NCI-H2107 treated with DMSO at 0.1 percent for 48 hours (cell line): ENCODE data around the gene RING1.
"Not testable (repeated sequence)": the region's sequence is repeated elsewhere in the genome, so short reads cannot be mapped to it uniquely, and the experiment has no call there.

Experiments used
- DNase-seq: peaks from one replicate; lab custom pipeline; 2025; ENCODE audit not compliant: unreplicated experiment; lab: John Stamatoyannopoulos, UW

The RING1 gene

DNA sequence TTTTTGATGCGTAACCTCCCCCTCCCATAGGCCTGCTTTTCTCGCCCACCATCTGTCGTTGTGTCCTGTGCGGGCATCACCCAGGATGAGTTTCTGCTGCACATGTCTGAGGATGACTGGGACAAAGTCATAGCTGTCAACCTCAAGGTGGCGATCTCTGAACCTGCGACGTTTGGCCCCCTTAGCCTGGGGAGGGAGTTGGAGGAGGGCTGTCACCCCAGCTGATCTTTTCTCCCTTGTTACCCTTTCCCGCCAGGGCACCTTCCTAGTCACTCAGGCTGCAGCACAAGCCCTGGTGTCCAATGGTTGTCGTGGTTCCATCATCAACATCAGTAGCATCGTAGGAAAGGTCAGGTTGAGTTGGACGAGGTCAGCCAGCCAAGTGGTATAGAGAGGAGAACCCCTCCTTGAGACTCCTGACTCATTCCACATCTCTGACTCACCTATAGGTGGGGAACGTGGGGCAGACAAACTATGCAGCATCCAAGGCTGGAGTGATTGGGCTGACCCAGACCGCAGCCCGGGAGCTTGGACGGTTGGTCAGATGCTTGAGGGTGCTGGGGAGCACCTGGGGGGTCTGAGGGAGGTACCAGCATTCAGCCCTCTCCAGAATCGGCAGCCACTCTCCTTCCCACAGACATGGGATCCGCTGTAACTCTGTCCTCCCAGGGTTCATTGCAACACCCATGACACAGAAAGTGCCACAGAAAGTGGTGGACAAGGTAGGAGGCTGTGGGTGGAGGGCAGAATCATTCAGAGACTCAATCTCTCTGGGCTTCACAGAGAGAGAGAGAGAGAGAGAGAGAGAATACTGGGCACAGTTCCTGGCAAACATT lies 2.9 kb upstream of the RING1 start:
- DNase-seq = no peak

DNA sequence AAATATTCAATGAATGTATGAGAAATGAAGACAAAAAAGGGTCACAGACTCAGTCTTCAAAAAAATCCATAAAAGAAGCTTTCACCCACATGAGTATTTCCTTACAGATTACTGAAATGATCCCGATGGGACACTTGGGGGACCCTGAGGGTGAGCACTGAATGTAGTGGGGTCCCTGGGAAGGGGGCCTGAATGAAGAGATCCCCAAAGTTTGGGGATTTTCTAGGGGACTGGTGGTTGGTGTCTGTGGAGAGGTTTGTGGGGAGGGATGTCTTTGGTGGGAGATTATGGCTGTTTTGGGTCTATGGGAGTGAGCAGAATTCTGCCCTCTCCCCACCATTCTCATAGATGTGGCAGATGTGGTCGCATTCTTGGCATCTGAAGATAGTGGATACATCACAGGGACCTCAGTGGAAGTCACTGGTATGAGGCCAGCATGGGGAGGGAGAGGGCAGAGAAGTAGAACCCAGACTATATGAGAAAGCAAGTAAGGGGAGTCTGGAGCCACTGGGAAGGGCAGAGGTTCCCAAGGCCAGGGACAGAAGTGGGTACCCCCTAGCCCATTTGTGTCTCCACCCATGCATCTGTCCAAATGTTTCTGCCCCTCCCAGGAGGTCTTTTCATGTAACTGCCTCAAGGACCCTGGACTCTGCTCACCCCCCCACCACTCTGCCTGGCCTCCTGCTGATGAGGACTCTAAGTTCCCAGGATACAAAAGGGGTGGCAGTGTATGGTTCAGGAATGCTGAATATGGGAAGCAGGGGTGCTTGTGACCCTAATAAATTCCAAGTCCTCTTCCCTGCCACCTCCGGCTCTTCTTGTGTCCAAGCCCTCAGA lies 2.1 kb upstream of the RING1 start:
- no peak for DNase-seq

DNA sequence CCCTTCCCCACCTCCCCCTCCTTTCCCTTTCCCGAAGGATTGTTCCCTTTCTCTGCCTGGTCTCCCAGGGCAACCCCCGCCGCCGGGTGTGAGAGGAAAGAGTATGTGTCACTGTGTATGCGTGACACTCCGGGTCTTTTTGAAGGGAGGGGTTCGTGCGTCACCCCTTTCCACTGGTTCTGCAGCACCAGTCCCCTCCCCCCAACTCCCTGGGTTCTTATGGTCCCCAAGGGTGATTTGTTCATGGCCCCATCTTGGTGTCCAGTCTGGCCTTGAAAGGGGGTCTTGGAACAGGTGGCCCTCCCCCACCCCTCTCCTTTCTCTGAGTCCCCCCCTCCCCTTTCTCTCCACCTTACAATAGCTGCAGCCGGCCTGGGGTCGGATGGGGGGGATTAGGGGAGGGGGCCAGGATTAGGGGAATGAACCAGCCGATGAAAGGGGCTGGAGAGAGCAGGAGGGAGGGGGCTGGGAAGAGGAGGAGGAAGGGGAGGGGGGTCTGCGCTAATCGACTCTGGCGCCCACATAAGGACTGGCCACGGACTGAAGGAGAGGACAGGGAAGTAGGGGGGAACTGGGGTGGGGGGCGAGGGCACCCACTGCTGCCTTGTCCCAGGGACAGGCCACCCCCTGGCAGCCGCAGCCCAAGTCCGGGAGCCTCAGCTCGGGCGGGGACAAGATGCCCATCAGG lies 1.3 kb upstream of the RING1 start:
- DNase-seq = no peak

DNA sequence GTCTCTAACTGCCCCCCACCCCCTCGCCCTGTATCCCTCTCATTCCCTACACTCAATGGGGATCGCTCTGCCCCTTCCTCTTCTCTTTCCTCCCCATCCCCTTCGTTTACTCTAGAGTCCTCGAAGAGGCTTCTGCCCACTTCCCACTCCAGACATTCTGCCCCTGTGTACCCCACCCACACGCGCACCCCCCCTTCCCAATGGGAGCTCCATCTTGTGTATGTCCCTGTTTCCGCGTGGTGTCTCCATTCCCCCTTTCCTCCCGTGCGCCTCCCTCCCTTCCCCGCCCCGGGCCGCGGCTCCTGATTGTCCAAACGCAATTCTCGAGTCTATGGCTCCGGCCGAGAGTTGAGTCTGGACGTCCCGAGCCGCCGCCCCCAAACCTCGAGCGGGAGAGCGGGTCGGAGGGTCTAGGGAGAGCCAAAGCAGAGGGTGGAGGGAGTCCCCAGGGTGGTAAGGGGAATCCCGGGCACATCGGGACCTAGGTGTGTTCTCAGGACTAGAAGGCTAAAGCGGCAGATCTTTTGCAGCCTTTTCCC lies 679 bp upstream of the RING1 start:
- DNase-seq = no peak

DNA sequence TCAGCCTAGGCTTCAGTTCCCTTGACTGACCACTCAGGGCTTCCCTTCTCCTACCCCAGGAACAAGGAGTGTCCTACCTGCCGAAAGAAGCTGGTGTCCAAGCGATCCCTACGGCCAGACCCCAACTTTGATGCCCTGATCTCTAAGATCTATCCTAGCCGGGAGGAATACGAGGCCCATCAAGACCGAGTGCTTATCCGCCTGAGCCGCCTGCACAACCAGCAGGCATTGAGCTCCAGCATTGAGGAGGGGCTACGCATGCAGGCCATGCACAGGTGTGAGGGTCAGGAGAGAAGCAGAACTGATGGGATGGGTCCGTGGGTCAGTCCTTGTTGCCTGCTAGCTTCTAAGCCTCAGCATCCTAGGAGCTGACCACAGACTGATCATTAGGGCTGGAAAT lies 1.6 kb downstream of the RING1 start:
- no peak for DNase-seq

DNA sequence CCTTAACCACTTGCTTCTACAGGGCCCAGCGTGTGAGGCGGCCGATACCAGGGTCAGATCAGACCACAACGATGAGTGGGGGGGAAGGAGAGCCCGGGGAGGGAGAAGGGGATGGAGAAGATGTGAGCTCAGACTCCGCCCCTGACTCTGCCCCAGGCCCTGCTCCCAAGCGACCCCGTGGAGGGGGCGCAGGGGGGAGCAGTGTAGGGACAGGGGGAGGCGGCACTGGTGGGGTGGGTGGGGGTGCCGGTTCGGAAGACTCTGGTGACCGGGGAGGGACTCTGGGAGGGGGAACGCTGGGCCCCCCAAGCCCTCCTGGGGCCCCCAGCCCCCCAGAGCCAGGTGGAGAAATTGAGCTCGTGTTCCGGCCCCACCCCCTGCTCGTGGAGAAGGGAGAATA lies 2.8 kb downstream of the RING1 start:
- no peak for DNase-seq

DNA sequence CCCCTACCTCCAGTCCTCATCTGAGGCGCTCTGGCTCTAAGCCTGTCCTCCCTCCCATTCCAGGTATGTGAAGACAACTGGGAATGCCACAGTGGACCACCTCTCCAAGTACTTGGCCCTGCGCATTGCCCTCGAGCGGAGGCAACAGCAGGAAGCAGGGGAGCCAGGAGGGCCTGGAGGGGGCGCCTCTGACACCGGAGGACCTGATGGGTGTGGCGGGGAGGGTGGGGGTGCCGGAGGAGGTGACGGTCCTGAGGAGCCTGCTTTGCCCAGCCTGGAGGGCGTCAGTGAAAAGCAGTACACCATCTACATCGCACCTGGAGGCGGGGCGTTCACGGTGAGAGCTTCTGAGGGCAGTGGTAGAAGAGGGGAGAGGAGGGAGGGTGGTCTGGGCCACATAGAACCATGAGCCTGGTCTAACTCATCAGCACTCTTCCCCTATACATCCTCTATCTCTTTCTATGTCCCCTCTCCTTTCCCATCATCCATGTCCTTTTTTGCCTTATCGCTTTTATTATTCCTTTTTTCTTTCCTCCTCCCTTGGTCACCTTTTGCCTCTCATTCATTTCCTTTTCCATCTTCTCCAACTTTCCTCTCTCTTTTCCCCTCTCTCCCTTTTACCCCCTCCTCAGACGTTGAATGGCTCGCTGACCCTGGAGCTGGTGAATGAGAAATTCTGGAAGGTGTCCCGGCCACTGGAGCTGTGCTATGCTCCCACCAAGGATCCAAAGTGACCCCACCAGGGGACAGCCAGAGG lies 3.5 kb downstream of the RING1 start:
- DNase-seq = no peak

DNA sequence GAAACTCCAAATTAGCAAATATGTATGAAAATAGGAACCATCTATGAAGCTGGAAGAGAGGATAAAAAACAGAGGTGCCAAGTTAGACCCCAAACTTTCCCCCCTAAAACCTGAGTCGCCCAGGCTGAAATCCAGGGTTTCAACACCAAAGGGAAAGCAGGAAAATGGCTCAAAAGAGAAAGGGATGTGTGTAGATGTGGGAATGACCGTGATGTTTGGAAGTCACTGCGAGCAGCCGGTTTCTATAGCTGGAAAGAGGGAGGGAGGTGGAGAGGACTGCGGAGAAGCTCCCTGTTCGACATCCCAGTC lies 4.5 kb downstream of the RING1 start:
- no peak for DNase-seq

DNA sequence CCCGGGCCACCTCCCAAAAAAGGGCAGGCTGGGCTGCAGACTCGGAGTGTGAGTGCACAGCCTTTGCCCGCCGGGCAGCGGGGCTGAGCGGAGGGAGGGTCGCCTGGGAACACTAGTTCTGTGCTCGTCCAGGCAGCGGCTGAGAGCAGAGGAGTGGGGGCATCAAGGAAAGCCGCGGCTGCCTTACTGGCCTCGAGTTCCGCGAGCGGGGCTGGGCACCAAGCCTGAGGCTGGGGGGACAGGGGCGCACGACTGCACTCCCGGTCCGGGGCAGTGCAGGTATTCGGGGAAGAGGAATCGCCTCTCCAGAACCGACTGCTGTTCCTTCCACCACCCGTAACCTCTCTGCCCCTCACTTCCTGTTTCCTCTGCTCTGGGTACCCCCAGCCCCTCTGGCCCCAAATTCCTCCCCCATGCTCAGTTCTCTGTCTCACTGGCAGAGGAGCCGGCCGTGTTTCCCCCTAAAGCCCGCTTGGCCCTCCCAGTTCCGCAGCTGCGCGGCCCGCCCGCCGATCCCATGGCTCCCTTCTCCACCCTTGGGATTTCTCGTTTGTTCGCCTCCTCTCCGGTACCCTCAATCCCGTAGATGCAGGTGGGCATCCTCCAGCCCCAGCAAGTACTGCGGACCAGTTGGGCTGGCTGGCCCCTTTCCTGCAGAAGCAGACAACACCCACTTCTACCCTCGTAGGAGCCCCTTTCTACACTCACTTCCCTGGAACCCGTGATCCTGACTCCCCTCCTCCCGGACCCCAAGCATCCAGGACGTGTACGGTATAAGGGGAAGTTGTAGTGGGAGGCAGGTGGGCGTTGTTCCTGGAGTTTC lies 5.1 kb downstream of the RING1 start:
- DNase-seq = no peak

DNA sequence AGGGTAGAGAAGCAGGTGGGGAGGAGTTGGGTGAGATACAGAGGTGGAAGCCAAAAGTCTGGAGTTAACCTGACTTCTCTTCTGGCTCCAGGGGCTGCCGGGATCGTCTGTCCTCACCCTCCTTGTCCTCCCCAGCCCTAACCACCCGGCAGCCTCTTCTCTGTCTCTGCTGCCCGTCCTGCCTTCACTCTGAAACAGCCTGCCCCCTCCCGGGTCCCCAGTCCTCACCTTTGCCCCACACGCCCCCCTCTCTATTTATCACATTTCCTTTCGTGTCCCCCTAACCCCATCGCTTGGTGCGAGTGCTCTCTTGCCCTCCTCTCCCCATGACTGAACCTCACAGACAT lies 5.7 kb downstream of the RING1 start:
- no peak for DNase-seq

DNA sequence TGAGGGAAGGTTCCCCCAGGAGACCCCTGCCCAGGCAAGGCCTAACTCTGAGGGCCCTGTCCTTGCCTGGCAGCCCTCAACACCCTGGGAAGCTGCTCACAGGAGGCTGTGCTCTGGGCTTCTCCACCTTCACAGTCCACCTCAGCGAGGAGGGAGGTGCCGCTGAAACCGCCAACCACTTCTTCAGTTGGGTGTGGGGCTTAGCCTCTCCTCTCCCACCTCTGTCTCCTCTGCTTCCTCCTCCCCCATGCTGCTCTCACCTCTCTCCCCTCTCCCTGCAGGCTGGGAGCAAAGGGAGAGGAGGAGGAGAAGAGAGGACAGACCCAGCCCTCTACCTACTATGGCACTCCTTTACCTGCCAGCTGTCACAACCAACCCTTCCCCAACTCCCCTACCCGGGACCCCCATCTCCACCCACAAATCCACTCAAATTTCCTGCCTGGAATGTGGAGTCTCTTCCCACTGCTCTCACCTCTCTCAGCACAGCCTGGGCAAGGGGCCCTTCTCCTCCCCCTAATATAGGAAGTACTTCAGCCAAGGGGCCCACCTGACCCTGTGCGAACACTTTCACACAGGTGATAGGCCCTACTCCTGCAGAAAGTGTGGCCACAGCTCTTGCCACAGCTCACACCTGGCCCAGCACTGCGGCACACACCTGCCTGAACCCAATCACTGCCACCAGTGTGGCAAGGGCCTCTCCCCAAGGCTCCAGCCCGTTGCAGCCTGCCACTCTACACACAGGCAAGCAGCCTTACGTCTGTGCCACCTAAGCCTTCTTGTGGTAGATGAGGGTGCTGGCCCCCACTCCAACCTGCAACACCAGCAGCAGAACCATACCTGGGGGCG lies 7.2 kb downstream of the RING1 start:
- DNase-seq = no peak

DNA sequence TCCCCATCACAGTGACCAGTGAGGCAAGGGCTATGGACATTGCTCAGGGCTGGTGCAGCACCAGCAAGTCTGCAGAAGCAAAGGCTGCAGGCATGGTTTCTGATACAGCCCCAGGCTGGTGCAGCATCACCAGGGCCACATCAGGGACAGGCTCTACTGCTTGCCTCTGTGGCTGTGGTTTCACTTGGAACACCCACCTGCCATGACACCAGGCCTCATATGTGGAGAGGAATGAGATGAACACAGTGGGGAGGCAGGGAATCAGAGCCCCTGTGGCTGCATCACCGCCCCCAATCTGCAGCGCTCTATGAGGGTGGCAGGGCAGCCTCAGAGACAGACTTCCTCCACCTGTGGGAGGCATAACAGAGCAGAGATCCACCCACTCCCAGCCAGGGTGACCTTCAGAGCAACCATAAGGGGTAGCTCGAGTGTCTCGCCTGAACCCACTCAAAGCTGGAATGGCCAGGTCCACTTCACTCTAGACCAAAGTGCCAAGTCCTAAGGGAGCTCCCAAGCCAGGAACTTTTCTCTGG lies 7.9 kb downstream of the RING1 start:
- DNase-seq = no peak

DNA sequence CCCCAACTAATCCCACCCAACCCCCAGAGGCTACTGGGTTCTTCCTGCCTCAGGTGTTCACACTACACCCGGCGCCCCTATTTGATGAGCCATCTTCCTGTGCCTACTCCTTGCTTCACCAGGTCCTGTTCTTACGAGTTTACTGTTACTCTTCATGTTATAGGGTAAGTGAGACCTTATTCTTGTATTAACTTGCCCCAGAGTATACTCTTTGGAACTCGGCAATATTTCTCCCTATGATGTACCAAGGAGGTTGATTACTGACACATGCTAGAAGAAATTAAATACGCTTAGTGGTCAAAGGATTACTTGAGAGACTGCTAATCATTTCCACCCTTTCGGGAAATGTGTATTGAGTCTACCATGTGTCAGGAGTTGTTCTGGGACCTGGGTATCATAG lies 8.9 kb downstream of the RING1 start:
- no peak for DNase-seq

DNA sequence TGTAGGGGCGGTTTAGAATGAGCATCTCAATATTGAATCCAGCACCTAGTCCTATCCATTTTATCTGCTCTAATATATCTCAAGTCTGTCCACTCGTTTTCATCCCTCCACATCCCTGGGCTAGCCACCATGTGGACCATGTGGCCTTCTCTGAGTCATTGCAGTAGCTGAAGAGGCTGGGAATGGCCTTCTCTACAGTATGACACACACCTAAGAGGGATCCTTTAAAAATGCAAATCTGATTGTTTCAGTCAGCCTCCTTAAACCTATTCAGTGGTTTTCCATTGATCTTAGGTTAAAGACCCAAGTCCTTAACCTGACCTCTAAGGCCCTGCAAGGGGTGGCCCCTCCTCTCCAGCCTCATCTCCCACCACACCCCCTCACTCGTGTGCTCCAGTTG lies 9.4 kb downstream of the RING1 start:
- DNase-seq = no peak

DNA sequence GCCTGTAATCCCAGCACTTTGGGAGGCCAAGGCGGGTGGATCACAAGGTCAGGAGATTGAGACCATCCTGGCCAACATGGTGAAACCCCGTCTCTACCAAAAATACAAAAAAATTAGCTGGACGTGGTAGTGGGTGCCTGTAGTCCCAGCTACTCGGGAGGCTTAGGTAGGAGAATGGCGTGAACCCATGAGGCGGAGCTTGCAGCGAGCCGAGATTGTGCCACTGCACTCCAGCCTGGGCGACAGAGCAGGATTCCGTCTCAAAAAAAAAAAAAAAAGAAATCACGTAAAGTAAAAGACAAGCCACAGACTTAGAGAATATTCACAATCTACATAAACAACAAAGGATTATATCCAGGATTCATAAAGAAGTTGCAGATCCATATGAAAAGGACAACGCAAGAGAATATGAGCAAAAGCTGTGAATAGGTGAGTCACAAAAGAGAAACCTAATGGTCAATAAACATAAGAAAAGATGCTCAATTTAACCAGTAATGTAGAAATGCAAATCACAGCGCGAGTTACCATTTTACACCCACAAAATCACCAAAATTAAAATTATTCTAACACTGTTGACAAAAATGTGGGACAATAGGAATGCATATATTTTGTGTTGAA lies 18.3 kb downstream of the RING1 start:
- not testable (repeated sequence) for DNase-seq

DNA sequence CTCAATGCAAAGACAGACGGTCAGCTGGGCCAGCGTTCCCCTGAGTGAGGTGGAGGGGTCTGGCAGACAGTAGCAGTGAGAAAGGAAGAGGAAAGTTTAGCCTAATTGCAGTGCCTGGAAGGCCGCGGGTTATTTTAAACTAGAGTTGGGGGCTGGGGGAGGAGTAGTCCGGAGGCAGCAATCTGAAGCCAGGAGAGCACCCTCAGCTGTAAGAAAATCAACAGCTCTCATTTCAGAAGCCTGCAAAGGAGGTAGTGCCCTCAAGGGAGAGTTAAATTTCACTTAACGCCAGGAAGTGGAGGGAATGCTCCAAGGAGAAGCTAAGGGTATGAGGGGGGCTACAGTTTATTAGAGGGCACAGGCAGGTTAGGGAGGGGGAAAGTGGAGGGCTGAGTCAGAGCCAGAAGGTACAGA lies 26.9 kb downstream of the RING1 start:
- peak; percentile 47 for DNase-seq

DNA sequence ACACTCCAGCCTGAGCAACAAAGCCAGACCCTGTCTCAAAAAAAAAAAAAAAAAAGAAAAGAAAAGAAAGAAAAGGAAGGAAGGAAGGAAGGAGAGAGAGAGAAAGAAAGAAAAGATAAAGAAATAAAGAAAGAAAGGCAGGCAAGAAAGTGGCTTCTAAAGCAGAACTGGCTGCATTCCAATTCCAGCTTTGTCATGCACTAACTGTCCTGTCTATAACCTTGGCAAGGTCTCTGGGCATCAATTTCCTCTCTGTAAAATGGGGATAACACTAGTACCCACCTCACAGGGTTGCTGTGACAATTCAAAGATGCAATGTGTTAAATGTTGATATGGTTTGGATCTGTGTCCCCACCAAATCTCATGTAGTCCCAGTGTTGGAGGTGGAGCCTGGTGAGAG lies 28.0 kb downstream of the RING1 start:
- no peak for DNase-seq

DNA sequence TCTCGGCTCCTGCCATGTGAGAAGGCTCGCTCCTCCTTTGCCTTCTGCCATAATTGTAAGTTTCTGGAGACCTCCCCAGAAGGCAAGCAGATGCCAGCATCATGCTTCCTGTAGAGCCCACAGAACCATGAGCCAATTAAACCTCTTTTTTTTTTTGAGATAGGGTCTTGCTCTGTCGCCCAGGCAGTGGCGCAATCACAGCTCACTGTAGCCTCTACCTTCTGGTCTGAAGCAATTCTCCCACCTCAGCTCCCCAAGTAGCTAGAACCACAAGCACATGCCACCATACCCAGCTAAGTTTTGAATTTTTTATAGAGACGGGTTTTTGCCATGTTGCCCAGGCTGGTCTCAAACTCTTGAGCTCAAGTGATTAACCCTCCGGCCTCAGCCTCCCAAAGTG lies 28.6 kb downstream of the RING1 start:
- no peak for DNase-seq

DNA sequence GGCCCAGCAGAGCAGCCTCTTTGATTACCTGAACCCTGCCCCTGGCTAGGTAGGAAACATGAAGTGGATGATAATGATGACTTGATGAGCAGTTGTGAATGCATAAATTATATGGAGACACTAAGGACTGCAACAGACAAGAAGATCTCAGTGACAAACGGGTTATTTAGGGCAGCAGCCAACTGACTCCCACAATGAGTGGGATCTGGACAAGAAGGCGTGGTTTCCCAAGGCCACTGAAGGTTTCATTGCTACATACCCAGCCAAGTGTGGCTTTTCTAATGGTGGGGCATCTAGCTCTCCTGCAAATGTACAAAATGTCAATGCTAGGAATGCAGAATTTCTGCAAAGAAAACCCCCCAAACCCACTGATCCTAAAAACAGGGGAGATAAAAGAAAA lies 29.4 kb downstream of the RING1 start:
- no peak for DNase-seq
